Measurements from ENCODE around the gene CORO2A.
"Not testable (repeated sequence)": the region's sequence is repeated elsewhere in the genome, so short reads cannot be mapped to it uniquely, and the experiment has no call there.

Gene CORO2A

GRCh38 chr9:98091735-98092612 is 100.5 kb downstream of the CORO2A start:
- in situ Hi-C loops (cut with MboI; ENCODE audit: low pct_unique_long_range_greater_than_20kb, low sequenced_read_pairs, unreplicated experiment) = no loop called here
- DNase-seq (ENCODE audit: low spot score) = no peak
- TF ChIP-seq CTCF (IDR thresholded peaks at IDR 0.05; ENCODE audit: extremely low read depth, insufficient read depth, missing control alignments) = no peak

DNA sequence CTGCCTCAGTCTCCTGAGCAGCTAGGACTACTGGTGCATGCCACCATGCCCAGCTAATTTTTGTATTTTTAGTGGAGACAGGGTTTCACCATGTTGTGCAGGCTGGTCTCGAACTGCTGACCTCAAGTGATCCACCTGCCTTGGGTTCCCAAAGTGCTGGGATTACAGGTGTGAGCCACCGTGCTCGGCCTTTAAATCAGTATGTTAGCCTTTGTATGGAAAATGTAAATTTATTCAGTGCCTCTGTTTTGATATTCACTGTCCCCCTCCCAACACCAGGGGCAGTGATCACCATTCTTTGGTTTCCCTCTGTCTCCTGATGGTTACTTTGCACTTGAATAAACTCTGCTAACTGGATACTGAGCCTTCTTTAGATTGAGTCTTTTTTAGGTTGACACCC is 101.8 kb downstream of the CORO2A start:
- DNase-seq (ENCODE audit: low spot score); in situ Hi-C loops (cut with MboI; ENCODE audit: low pct_unique_long_range_greater_than_20kb, low sequenced_read_pairs, unreplicated experiment): not testable (repeated sequence)
- TF ChIP-seq CTCF (IDR thresholded peaks at IDR 0.05; ENCODE audit: extremely low read depth, insufficient read depth, missing control alignments) = peak; percentile 1

- in situ Hi-C loops (cut with MboI; ENCODE audit: low pct_unique_long_range_greater_than_20kb, low sequenced_read_pairs, unreplicated experiment) = no loop called here
- no peak for DNase-seq (ENCODE audit: low spot score)
- no peak for TF ChIP-seq CTCF (IDR thresholded peaks at IDR 0.05; ENCODE audit: extremely low read depth, insufficient read depth, missing control alignments)
These were observed 104.8 kb downstream of the CORO2A start for GRCh38 chr9:98087420-98088354.

GRCh38 chr9:98086461-98086860 is 106.0 kb downstream of the CORO2A start:
- in situ Hi-C loops (cut with MboI; ENCODE audit: low pct_unique_long_range_greater_than_20kb, low sequenced_read_pairs, unreplicated experiment) = no loop called here
- no peak for TF ChIP-seq CTCF (IDR thresholded peaks at IDR 0.05; ENCODE audit: extremely low read depth, insufficient read depth, missing control alignments)
- DNase-seq (ENCODE audit: low spot score) = no peak

DNA sequence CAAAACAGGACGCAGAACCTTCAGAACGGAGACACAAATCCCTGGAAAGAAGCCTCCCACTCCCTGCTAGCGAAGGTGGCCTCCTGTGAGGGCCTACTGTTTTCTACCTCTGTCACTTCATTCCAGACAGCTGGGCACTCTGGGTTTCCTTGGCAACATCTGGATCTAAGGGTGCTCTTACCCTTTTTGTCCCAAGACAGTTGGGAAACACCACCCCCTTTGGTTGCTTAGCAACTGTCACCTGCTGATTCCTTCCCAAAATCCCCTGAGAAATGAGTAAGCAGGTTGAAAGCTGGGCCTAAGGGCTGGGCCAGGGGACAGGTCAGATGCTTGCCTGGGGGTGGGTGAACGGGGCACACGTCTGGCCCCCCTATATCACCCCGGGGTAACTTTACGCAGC is 106.5 kb downstream of the CORO2A start:
- DNase-seq (ENCODE audit: low spot score) = peak; percentile 46
- in situ Hi-C loops (cut with MboI; ENCODE audit: low pct_unique_long_range_greater_than_20kb, low sequenced_read_pairs, unreplicated experiment) = no loop called here
- no peak for TF ChIP-seq CTCF (IDR thresholded peaks at IDR 0.05; ENCODE audit: extremely low read depth, insufficient read depth, missing control alignments)

GRCh38 chr9:98085058-98085457 is 107.4 kb downstream of the CORO2A start:
- no peak for TF ChIP-seq CTCF (IDR thresholded peaks at IDR 0.05; ENCODE audit: extremely low read depth, insufficient read depth, missing control alignments)
- in situ Hi-C loops (cut with MboI; ENCODE audit: low pct_unique_long_range_greater_than_20kb, low sequenced_read_pairs, unreplicated experiment) = no loop called here
- DNase-seq (ENCODE audit: low spot score) = no peak
